ENCODE results near the gene STON2. TPM values are rescaled to one million over a fixed set of nuclear protein-coding genes. Genes with fewer than 3 reads are reported as not detected.

The STON2 gene
- total and polyA plus RNA-seq, 4 donors, result 3.1 to 27.6 (median 15.2) TPM

GRCh38 chr14:81440041-81440440, 39.9 kb upstream of the STON2 start:
- Histone ChIP-seq H3K4me3 (no peak overlapping the region), H3K27ac (ENCODE audit: low read depth in 1 of 2, low read length in 1 of 2) (no peak overlapping the region), H3K27me3 (ENCODE audit: control insufficient read depth in 3 of 3, insufficient read depth in 3 of 3, low read length in 2 of 3) (peaks cover 0 to 36% (median 18%) of the 10 kb centered on the region in 3 donors), H3K9me3 (ENCODE audit: control insufficient read depth in 4 of 4, insufficient read depth in 3 of 4, low read length in 3 of 4) (no peaks in the 10 kb centered on the region), H3K36me3 (ENCODE audit: control insufficient read depth in 4 of 4, insufficient read depth in 4 of 4, low read length in 4 of 4) (no peaks in the 10 kb centered on the region), H3K4me1 (ENCODE audit: control insufficient read depth in 5 of 5, insufficient read depth in 5 of 5, low read length in 5 of 5) (peaks cover 0 to 11% (median 4%) of the 10 kb centered on the region in 5 donors), H3K9ac (ENCODE audit: insufficient read depth in 1 of 2, low read length in 2 of 2) (no peak overlapping the region)
- WGBS, 2 donors, result 63 to 88% methylated on average over 3 of the region's 3 CpGs
- TF ChIP-seq CTCF (IDR thresholded peaks at IDR 0.05; ENCODE audit: control extremely low read depth, extremely low read depth), result no peak
- ATAC-seq (ENCODE audit: insufficient read depth, low FRiP score) (no peak), DNase-seq (no peak)

DNA sequence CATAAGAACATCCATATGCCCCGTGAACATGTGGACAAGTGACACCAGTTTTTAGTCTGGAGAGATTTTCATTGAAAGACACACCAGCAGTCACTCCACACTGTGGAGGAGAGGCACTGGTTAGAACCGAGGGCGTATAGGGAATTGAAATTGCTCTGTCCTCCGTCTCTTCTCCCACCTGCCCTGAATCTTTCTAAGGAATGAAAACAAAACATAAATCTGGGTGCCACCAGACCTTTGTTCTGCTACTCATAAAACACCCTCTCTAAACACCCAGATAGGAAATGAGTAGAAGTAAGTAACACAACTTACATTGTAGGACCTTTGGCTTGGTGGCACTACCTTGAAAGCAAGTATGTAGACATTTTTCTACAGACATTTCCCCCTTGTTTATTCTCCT, 37.1 kb upstream of the STON2 start:
- ATAC-seq (ENCODE audit: insufficient read depth, low FRiP score) (no peak), DNase-seq (no peak)
- peaks cover 0 to 13% (median 10%) of the 10 kb centered on the region in 5 donors for H3K4me1 ChIP-seq (ENCODE audit: control insufficient read depth in 5 of 5, insufficient read depth in 5 of 5, low read length in 5 of 5)
- no peak overlapping the region for H3K4me3 ChIP-seq
- H3K9ac ChIP-seq (ENCODE audit: insufficient read depth in 1 of 2, low read length in 2 of 2), result no peak overlapping the region
- H3K9me3 ChIP-seq (ENCODE audit: control insufficient read depth in 4 of 4, insufficient read depth in 3 of 4, low read length in 3 of 4), result no peaks in the 10 kb centered on the region
- TF ChIP-seq CTCF (IDR thresholded peaks at IDR 0.05; ENCODE audit: control extremely low read depth, extremely low read depth), result no peak
- H3K36me3 ChIP-seq (ENCODE audit: control insufficient read depth in 4 of 4, insufficient read depth in 4 of 4, low read length in 4 of 4), result no peaks in the 10 kb centered on the region
- H3K27me3 ChIP-seq (ENCODE audit: control insufficient read depth in 3 of 3, insufficient read depth in 3 of 3, low read length in 2 of 3), result peaks cover 0 to 40% (median 23%) of the 10 kb centered on the region in 3 donors
- WGBS, 2 donors, result 46 to 54% methylated on average over 4 of the region's 4 CpGs
- no peak overlapping the region for H3K27ac ChIP-seq (ENCODE audit: low read depth in 1 of 2, low read length in 1 of 2)

GRCh38 chr14:81436296-81437138, 36.4 kb upstream of the STON2 start:
- Histone ChIP-seq H3K27me3 (ENCODE audit: control insufficient read depth in 3 of 3, insufficient read depth in 3 of 3, low read length in 2 of 3) (peaks cover 0 to 40% (median 23%) of the 10 kb centered on the region in 3 donors), H3K27ac (ENCODE audit: low read depth in 1 of 2, low read length in 1 of 2) (no peak overlapping the region), H3K9me3 (ENCODE audit: control insufficient read depth in 4 of 4, insufficient read depth in 3 of 4, low read length in 3 of 4) (no peaks in the 10 kb centered on the region), H3K4me1 (ENCODE audit: control insufficient read depth in 5 of 5, insufficient read depth in 5 of 5, low read length in 5 of 5) (peaks cover 0 to 13% (median 10%) of the 10 kb centered on the region in 5 donors), H3K4me3 (peak overlapping the region; percentile 35), H3K9ac (ENCODE audit: insufficient read depth in 1 of 2, low read length in 2 of 2) (no peak overlapping the region), H3K36me3 (ENCODE audit: control insufficient read depth in 4 of 4, insufficient read depth in 4 of 4, low read length in 4 of 4) (no peaks in the 10 kb centered on the region)
- ATAC-seq (ENCODE audit: insufficient read depth, low FRiP score), result peak; percentile 97
- peak; percentile 80 to 88 (median 83) for DNase-seq
- WGBS, 2 donors, result 1 to 2% methylated on average over 73 to 79 of the region's 79 CpGs
- TF ChIP-seq CTCF (IDR thresholded peaks at IDR 0.05; ENCODE audit: control extremely low read depth, extremely low read depth), result no peak
